HUDEP-2 (cell line): ENCODE data around the gene GRIP2.

Experiments
- DNase-seq, 76 experiments: peaks; one replicate each; lab custom pipeline; 2025; ENCODE audit not compliant: unreplicated experiment in 76 of 76; lab: John Stamatoyannopoulos, UW

GRIP2 gene

GRCh38 chr3:14457999-14458398, 82.1 kb downstream of the GRIP2 start:
- peak in 6 of 76 experiments; percentile 6 to 36 (median 16) for DNase-seq

GRCh38 chr3:14457481-14457880, 82.7 kb downstream of the GRIP2 start:
- no peak for DNase-seq

GRCh38 chr3:14456794-14457193, 83.3 kb downstream of the GRIP2 start:
- DNase-seq = no peak

GRCh38 chr3:14455571-14456317, 84.4 kb downstream of the GRIP2 start:
- DNase-seq = no peak

- DNase-seq = no peak
Observed at GRCh38 chr3:14454639-14455310, 85.4 kb downstream of the GRIP2 start.

- no peak for DNase-seq
Observed at GRCh38 chr3:14453876-14454638, 86.1 kb downstream of the GRIP2 start.

GRCh38 chr3:14452740-14453710, 87.1 kb downstream of the GRIP2 start:
- no peak for DNase-seq

GRCh38 chr3:14451844-14452739, 88.0 kb downstream of the GRIP2 start:
- DNase-seq = no peak

- DNase-seq = no peak
Observed at GRCh38 chr3:14450922-14451606, 89.1 kb downstream of the GRIP2 start.

GRCh38 chr3:14450506-14450905, 89.6 kb downstream of the GRIP2 start:
- no peak for DNase-seq

- no peak for DNase-seq
Observed at GRCh38 chr3:14448756-14449727, 91.1 kb downstream of the GRIP2 start.

GRCh38 chr3:14448063-14448462, 92.1 kb downstream of the GRIP2 start:
- DNase-seq = no peak

GRCh38 chr3:14446988-14447570, 93.1 kb downstream of the GRIP2 start:
- DNase-seq = no peak

- no peak for DNase-seq
Observed at GRCh38 chr3:14445773-14446172, 94.4 kb downstream of the GRIP2 start.

GRCh38 chr3:14444380-14444779, 95.8 kb downstream of the GRIP2 start:
- no peak for DNase-seq

GRCh38 chr3:14441920-14442300, 98.2 kb downstream of the GRIP2 start:
- peak in 3 of 76 experiments; percentile 12 for DNase-seq

GRCh38 chr3:14441240-14441919, 98.8 kb downstream of the GRIP2 start:
- DNase-seq = peak in 2 of 76 experiments; percentile 8
